GM18498 (cell line): ENCODE measurements around the gene MIEF1.

Source experiments
- ATAC-seq: cut with Tn5 transposase; IDR thresholded peaks from one replicate; pipeline ENCODE4 v1.9.1; 2021; ENCODE audit warnings: mild to moderate bottlenecking, moderate library complexity; ENCODE audit not compliant: unreplicated experiment

The MIEF1 gene

GRCh38 chr22:39527481-39527961 is 25.4 kb downstream of the MIEF1 start:
- no peak for ATAC-seq

- ATAC-seq: no peak
These were observed 26.1 kb downstream of the MIEF1 start for GRCh38 chr22:39528080-39528661.

GRCh38 chr22:39528681-39529486 is 26.8 kb downstream of the MIEF1 start:
- ATAC-seq: peak; percentile 29

- no peak for ATAC-seq
These were observed 27.4 kb downstream of the MIEF1 start for GRCh38 chr22:39529487-39529851.

- no peak for ATAC-seq
These were observed 28.0 kb downstream of the MIEF1 start for GRCh38 chr22:39530116-39530515.

GRCh38 chr22:39530692-39531331 is 28.7 kb downstream of the MIEF1 start:
- ATAC-seq: no peak

- ATAC-seq: peak; percentile 84
These were observed 30.4 kb downstream of the MIEF1 start, which contains the start of gene RPS19BP1 for GRCh38 chr22:39532215-39533073. TSS of gene RPS19BP1 (minus strand) at chr22:39532748. CDS start at chr22:39532738, 10 bp downstream.

- no peak for ATAC-seq
These were observed 32.0 kb downstream of the MIEF1 start for GRCh38 chr22:39534092-39534506.

GRCh38 chr22:39534591-39535356 is 32.7 kb downstream of the MIEF1 start:
- ATAC-seq: no peak

GRCh38 chr22:39535357-39535725 is 33.3 kb downstream of the MIEF1 start:
- no peak for ATAC-seq

- no peak for ATAC-seq
These were observed 33.9 kb downstream of the MIEF1 start for GRCh38 chr22:39535831-39536449.

- ATAC-seq: no peak
These were observed 34.6 kb downstream of the MIEF1 start for GRCh38 chr22:39536711-39537110.

GRCh38 chr22:39537975-39538374 is 35.9 kb downstream of the MIEF1 start:
- no peak for ATAC-seq

GRCh38 chr22:39543095-39543494 is 41.0 kb downstream of the MIEF1 start:
- no peak for ATAC-seq

GRCh38 chr22:39545386-39546365 is 43.6 kb downstream of the MIEF1 start:
- ATAC-seq: no peak

- ATAC-seq: no peak
These were observed 44.9 kb downstream of the MIEF1 start for GRCh38 chr22:39546889-39547586.

GRCh38 chr22:39547587-39547947 is 45.5 kb downstream of the MIEF1 start:
- ATAC-seq: no peak

- no peak for ATAC-seq
These were observed 51.3 kb downstream of the MIEF1 start for GRCh38 chr22:39553429-39553828.
